GM12873 (cell line): Measurements from ENCODE around the gene PNPLA7.

Experiments
- TF ChIP-seq, protein P1 (sequence below): IDR thresholded peaks from 2 replicates; pipeline ENCODE4 v1.5.1; 2012; ENCODE audit warnings: low read depth, mild to moderate bottlenecking, moderate library complexity, low read length, control low read depth; ENCODE audit not compliant: insufficient read depth; ENCODE audit errors: missing control alignments

The PNPLA7 gene

GRCh38 chr9:137464291-137464999, 85.8 kb downstream of the PNPLA7 start:
- TF ChIP-seq, protein P1, sequence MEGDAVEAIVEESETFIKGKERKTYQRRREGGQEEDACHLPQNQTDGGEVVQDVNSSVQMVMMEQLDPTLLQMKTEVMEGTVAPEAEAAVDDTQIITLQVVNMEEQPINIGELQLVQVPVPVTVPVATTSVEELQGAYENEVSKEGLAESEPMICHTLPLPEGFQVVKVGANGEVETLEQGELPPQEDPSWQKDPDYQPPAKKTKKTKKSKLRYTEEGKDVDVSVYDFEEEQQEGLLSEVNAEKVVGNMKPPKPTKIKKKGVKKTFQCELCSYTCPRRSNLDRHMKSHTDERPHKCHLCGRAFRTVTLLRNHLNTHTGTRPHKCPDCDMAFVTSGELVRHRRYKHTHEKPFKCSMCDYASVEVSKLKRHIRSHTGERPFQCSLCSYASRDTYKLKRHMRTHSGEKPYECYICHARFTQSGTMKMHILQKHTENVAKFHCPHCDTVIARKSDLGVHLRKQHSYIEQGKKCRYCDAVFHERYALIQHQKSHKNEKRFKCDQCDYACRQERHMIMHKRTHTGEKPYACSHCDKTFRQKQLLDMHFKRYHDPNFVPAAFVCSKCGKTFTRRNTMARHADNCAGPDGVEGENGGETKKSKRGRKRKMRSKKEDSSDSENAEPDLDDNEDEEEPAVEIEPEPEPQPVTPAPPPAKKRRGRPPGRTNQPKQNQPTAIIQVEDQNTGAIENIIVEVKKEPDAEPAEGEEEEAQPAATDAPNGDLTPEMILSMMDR, result no peak

DNA sequence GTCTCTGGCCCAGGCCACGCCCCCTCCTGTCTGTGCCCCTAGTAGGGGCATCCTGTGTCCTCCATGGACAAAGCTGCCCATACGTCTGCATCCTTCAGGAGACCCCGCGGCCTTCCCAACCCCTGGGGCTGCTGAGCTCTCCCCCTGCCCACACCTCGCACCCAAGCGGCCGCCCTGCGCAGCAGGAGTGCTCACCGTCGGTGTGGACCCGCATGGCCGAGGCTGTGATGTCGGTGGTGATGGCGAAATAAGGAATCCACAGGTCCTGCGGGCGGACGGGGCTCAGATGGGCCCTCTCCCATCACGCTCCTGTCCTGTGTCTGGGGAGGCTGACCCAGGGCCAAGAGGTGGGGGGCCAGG, 86.3 kb downstream of the PNPLA7 start:
- TF ChIP-seq, protein P1, result no peak

- TF ChIP-seq, protein P1, result no peak
Observed at GRCh38 chr9:137462986-137463930, 86.9 kb downstream of the PNPLA7 start.

DNA sequence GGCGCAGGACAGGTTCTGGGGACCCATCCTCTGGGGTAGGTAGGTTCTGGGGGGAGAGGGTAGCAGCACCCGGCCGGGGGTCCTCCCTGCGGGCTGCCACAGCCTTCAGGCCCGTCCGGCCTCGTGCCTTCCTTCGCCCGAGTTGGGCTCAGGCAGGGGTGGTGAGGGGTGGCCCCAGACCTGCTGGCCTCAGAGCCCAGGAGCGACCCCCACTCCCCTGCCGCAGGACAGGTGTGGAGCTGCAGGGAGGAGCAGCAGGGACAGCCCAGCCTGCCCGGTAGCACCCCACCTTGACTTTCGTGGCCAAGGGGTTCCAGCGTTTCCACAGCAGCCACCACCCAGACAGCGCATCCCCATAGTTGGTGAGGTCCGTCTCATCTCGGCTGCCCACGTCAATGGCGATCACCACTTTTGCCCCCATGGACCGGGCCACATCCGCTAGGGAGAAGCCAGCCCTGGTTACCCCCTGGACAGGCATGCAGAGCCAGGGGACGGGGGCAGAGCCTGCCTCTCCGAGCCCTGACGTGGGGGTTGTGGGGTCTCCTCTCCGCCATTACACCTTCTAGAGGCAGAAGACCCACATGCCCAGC, 87.7 kb downstream of the PNPLA7 start:
- TF ChIP-seq, protein P1, result no peak

- TF ChIP-seq, protein P1, result peak; percentile 29
Observed at GRCh38 chr9:137461663-137462395, 88.4 kb downstream of the PNPLA7 start.

DNA sequence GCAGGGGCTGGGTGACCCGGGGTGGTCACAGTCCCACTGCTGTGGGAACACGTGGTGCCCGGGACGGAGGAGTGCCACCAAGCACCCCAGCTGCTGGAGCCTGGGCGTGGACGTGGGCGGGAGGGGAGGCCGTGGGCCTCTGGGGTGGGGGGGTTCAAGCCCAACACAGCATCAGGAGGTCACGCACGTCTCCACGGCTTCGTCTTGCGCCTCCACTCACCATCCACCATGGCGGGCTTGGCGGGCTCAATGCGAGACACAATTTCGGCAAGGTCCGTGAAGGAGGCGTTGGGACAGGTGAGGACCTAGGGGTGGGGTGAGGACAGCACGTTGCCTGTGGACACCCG, 88.9 kb downstream of the PNPLA7 start:
- TF ChIP-seq, protein P1, result no peak
